Stimulated activated effector memory CD8-positive, alpha-beta T cell treated with anti-CD3 and anti-CD28 coated beads, Interleukin-12 subunit alpha, Interleukin-12 subunit beta, amount 100 ng/mL, for 72 hours (primary cell): Measurements from ENCODE around the gene HBA2.
"Not testable (repeated sequence)": the region's sequence is repeated elsewhere in the genome, so short reads cannot be mapped to it uniquely, and the experiment has no call there.

Experiments used
- ATAC-seq: fragments of 150-1000 bp; cut with Tn5 transposase; 2 replicates; pipeline ENCODE4 v1.10.0; 2021
- DNase-seq, 2 donors: peaks; one replicate each; pipeline ENCODE4 v3.0.0; 2021 to 2022; ENCODE audit warnings: low spot score in 2 of 2
- H3K27ac Mint-ChIP-seq: one replicate; pipeline ENCODE4 v1.8.0; 2022; ENCODE audit warnings: mild to moderate bottlenecking, mixed read lengths
- H3K36me3 Mint-ChIP-seq: one replicate; pipeline ENCODE4 v1.8.0; 2022; ENCODE audit warnings: mild to moderate bottlenecking, mixed read lengths
- H3K4me1 Mint-ChIP-seq: one replicate; pipeline ENCODE4 v1.8.0; 2022; ENCODE audit warnings: mixed read lengths
- H3K4me3 Mint-ChIP-seq: one replicate; pipeline ENCODE4 v1.8.0; 2022; ENCODE audit warnings: mild to moderate bottlenecking, mixed read lengths
- H3K9me3 Mint-ChIP-seq: one replicate; pipeline ENCODE4 v1.8.0; 2022; ENCODE audit warnings: mixed read lengths

The HBA2 gene

DNA sequence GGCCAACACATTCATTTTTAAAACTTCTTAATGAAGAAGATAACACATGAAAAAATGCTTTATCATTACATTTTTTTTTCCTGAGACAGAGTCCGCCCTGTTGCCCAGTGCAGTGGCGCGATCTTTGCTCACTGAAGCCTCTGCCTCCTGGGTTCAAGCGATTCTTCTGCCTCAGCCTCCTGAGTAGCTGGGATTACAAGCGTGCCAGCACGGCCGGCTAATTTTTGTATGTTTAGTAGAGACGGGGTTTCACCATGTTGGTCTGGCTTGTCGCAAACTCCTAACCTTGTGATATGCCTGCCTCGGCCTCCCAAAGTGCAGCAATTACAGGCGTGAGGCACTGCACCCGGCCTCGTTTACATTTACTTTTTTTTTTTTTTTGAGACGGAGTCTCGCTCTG, 20.8 kb downstream of the HBA2 start:
- ATAC-seq (no peak), DNase-seq (no peak)
- Mint-ChIP-seq H3K4me1 (no peaks in the 10 kb centered on the region), H3K9me3 (no peaks in the 10 kb centered on the region), H3K36me3 (peaks cover 100% of the 10 kb centered on the region), H3K27ac (no peak overlapping the region), H3K4me3 (no peak overlapping the region)

DNA sequence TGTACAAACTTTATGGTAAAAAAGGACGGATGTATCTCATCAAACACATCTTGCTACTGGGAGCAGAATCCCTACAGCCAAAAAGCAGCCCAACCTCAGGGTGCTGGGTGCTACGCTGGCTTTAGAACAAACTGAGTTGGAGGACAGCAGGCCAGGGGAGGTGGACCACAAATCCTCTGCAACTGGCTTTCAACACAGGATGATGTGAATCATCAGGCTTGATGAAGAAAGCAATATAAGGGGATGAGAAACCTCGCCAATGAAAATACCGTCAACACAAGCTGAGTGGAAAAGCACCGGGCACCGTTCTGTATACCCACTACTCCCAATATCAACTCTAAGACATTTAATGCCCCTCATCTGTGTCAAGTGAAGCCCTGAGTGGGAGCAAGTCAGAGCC, 21.8 kb downstream of the HBA2 start:
- no peak for DNase-seq
- no peak for ATAC-seq
- Mint-ChIP-seq H3K4me3 (no peak overlapping the region), H3K4me1 (no peaks in the 10 kb centered on the region), H3K36me3 (peaks cover 100% of the 10 kb centered on the region), H3K9me3 (no peaks in the 10 kb centered on the region), H3K27ac (no peak overlapping the region)

DNA sequence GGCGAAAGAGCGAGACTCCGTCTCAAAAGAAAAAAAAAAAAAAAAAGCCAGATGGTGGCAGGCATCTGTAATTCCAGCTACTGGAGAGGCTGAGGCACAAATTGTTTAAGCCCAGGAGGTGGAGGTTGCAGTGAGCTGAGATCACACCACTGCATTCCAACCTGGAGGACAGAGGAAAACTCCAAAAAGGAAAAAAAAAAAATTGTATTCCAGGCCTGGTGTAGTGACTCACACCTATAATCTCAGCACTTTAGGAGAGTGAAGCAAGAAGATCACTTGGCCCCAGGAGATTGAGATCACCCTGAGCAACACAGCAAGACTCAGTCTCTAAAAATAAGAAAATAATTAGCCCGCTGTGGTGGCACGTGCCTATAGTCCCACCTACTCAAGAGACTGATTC, 27.7 kb downstream of the HBA2 start:
- Mint-ChIP-seq H3K27ac (no peak overlapping the region), H3K9me3 (no peaks in the 10 kb centered on the region), H3K4me3 (no peak overlapping the region), H3K36me3 (peaks cover 100% of the 10 kb centered on the region), H3K4me1 (no peaks in the 10 kb centered on the region)
- ATAC-seq (no peak), DNase-seq (no peak)

DNA sequence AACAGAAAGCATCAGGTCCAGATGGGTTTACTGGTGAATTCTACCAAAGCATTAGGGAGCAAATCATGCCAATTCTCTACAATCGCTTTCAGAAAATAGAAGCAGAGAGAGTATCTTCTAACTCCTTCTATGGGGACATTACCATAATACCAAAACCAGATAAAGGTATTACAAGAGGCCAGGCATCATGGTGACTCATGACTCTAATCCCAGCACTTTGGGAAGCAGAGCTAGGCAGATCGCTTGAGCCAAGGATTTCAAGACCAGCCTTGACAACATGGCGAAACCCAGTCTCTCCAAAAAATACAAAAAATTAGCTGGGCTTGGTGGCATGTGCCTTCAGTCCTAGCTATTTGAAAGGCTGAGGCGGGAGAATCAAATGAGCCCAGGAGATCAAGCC, 30.6 kb downstream of the HBA2 start:
- ATAC-seq (no peak), DNase-seq (no peak)
- no peak overlapping the region for H3K4me3 Mint-ChIP-seq
- H3K9me3 Mint-ChIP-seq = no peaks in the 10 kb centered on the region
- no peaks in the 10 kb centered on the region for H3K4me1 Mint-ChIP-seq
- H3K36me3 Mint-ChIP-seq = peaks cover 100% of the 10 kb centered on the region
- no peak overlapping the region for H3K27ac Mint-ChIP-seq

DNA sequence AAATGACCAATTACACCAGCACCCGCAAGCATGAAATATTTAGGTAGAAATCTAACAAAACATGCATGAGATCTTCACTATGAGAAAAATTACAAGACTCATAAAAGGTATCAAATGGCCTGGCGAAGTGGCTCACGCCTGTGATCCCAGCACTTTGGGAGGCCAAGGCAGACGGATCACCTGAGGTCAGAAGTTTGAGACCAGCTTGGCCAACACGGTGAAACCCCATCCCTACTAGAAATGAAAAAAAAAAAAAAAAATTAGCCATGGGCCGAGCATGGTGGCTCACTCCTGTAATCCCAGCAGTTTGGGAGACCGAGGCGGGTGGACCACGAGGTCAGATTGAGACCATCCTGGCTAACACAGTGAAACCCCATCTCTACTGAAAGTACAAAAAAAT, 31.4 kb downstream of the HBA2 start:
- H3K36me3 Mint-ChIP-seq = peaks cover 100% of the 10 kb centered on the region
- not testable (repeated sequence) for ATAC-seq, DNase-seq, H3K4me1 Mint-ChIP-seq, H3K4me3 Mint-ChIP-seq, H3K9me3 Mint-ChIP-seq, H3K27ac Mint-ChIP-seq

DNA sequence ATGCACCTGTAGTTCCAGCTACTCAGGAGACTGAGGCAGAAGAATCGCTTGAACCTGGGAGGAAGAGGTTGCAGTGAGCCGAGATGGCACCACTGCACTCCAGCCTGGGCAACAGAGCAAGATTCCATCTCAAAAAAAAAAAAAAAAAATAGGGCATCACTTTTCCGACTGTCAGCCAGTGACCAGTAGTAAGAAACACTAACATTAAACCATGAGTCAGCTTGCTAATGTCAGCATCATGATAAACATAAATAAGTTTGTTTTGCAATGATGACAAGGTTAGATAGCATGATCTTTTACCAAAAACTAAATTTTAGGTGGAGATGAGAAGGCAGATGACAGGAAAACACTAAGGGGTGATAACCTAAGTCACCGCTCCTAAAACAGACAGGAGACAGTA, 36.7 kb downstream of the HBA2 start:
- H3K27ac Mint-ChIP-seq, H3K4me3 Mint-ChIP-seq, H3K9me3 Mint-ChIP-seq, ATAC-seq, DNase-seq, H3K4me1 Mint-ChIP-seq: not testable (repeated sequence)
- H3K36me3 Mint-ChIP-seq = peaks cover 100% of the 10 kb centered on the region

DNA sequence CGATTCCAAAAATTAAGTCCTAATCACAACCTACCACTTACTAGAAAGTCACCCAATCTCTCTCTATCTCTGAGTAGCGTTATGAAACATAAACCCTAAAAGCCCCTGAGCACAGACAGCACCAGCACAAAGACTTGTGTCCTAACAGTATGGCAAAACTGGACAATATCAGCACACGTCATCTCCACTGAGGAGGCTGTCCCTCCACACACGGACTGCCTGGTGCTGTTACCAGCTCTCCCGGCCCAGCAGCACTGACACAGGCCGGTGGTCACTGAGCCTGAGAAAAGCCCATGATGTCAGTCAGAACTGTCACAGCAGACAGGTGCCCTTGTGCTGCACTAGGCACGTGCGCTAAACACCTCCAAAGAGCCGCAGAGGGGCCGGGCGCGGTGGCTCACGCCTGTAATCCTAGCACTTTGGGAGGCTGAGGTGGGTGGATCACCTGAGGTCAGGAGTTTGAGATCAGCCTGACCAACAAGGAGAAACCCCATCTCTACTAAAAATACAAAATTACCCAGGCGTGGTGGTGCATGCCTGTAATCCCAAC, 39.0 kb downstream of the HBA2 start:
- not testable (repeated sequence) for DNase-seq, H3K9me3 Mint-ChIP-seq, H3K4me3 Mint-ChIP-seq, H3K4me1 Mint-ChIP-seq, ATAC-seq
- peak overlapping the region; percentile 20 for H3K27ac Mint-ChIP-seq
- peaks cover 100% of the 10 kb centered on the region for H3K36me3 Mint-ChIP-seq

DNA sequence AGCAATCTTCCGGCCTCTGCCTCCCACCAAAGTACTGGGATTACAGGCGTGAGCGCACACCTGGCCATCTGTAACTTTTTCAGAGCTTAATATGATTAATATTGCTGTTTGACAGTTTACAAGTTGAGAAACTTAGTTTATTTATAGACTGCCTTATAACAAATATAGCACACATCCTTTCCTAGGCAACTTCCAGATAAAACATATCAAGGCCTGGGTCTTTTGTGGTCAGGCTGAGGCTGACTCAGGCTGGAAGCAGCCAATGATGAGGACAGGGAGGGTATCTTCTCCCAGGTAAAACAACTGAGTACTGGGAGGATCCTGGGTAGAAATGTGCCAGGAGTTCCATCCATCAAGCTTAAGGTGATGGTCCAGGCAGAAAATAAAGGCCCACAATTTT, 40.3 kb downstream of the HBA2 start:
- no peak for DNase-seq
- Mint-ChIP-seq H3K4me1 (peaks cover 5% of the 10 kb centered on the region), H3K27ac (peak overlapping the region; percentile 72), H3K9me3 (no peaks in the 10 kb centered on the region), H3K36me3 (peaks cover 100% of the 10 kb centered on the region), H3K4me3 (no peak overlapping the region)
- ATAC-seq = no peak

GRCh38 chr16:220021-220420, 47.3 kb downstream of the HBA2 start:
- H3K36me3 Mint-ChIP-seq = peaks cover 99% of the 10 kb centered on the region
- no peak for ATAC-seq

More at GRCh38 chr16:220021-220420, 47.3 kb downstream of the HBA2 start:
- Mint-ChIP-seq H3K4me1 (no peaks in the 10 kb centered on the region), H3K4me3 (no peak overlapping the region), H3K9me3 (no peaks in the 10 kb centered on the region), H3K27ac (no peak overlapping the region)
- no peak for DNase-seq
